Tibial artery (tissue), 4 donors: Measurements from ENCODE around the gene BCAS2.

Experiments
- DNase-seq, 2 donors: peaks; one replicate each; pipeline ENCODE4 v3.0.0-alpha.2; 2019
- H3K27ac ChIP-seq, 2 donors: fragments of 200-600 bp; sonication (generic) in 1 of 2; 1 replicate in 1 of 2; 2 replicates in 1 of 2; pipeline ENCODE4 v1.5.1; 2018 to 2019; ENCODE audit warnings: mild to moderate bottlenecking in 1 of 2
- H3K27me3 ChIP-seq, 2 donors: fragments of 200-600 bp; sonication (generic) in 1 of 2; one replicate each; pipeline versions ENCODE4 v1.5.1 to v1.6.0; 2016 to 2019
- H3K36me3 ChIP-seq, 3 donors: fragments of 200-600 bp; sonication (generic) in 2 of 3; one replicate each; pipeline ENCODE4 v1.5.1; 2016 to 2019; ENCODE audit warnings: mild to moderate bottlenecking in 2 of 3
- H3K4me1 ChIP-seq, 4 donors: fragments of 200-600 bp; sonication (generic) in 2 of 4; 1 replicate in 3 of 4; 2 replicates in 1 of 4; pipeline ENCODE4 v1.5.1; 2016 to 2019
- H3K4me3 ChIP-seq, 2 donors: fragments of 200-600 bp; sonication (generic) in 1 of 2; 1 replicate in 1 of 2; 2 replicates in 1 of 2; pipeline ENCODE4 v1.5.1; 2018 to 2019; ENCODE audit warnings: mild to moderate bottlenecking in 2 of 2
- H3K9me3 ChIP-seq, 3 donors: fragments of 200-600 bp; sonication (generic) in 1 of 3; one replicate each; pipeline ENCODE4 v1.5.1; 2016 to 2019
- CTCF ChIP-seq, 2 experiments: fragments of 200-600 bp in 1 of 2; fragments of 450-650 bp in 1 of 2; IDR thresholded peaks; one replicate each; pipeline ENCODE4 v1.5.1; 2017 to 2019; ENCODE audit warnings: antibody characterized with exemption in 2 of 2, mild to moderate bottlenecking in 1 of 2, moderate library complexity in 1 of 2
- intact Hi-C: fragments of 100-400 bp; cut with DNase I; formaldehyde crosslinking; loops from one replicate; pipeline ENCODE4 v1.15.0; 2023; ENCODE audit warnings: low total_unique reads

BCAS2 gene

GRCh38 chr1:114581335-114582287 is at the start of gene BCAS2:
BCAS2 (minus strand) TSS chr1:114581615; CDS start chr1:114581591, 24 bp downstream.
- Histone ChIP-seq H3K36me3 (peaks cover 16 to 18% (median 17%) of the 10 kb centered on the region in 3 donors), H3K4me1 (peaks cover 0 to 36% (median 23%) of the 10 kb centered on the region in 4 donors), H3K27ac (peak within 1 kb of the TSS; percentile 87 to 89), H3K27me3 (no peaks in the 10 kb centered on the region), H3K9me3 (no peaks in the 10 kb centered on the region), H3K4me3 (peak within 1 kb of the TSS; percentile 65 to 78)
- intact Hi-C loops = loop anchor here (2.0 kb wide), 1 partner anchor 71 kb away; the partner anchor contains the start of gene TRIM33
- peak; percentile 98 to 99 for DNase-seq
- no peak for TF ChIP-seq CTCF (IDR thresholded peaks at IDR 0.05)

DNA sequence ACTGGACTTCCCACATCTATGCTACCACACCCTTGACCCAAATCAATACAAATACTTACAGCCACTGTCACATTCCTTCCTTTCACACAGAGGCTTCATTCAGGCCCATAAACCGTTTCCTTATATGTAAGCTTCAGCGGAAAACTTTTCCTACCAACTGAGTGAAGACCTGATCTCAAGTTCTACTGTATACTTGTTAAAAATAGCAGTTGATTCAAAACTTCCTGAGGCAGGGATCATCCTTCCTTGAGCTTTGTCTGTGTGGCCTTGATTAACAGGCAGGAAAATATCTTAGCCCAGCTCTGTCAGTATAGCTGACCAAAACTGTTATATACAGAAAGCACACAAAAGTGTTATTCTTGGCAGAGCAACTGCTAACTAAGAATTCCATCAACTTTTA is 45.7 kb upstream of the BCAS2 start:
- TF ChIP-seq CTCF (IDR thresholded peaks at IDR 0.05) = no peak
- Histone ChIP-seq H3K27ac (no peak overlapping the region), H3K9me3 (no peaks in the 10 kb centered on the region), H3K4me1 (no peaks in the 10 kb centered on the region), H3K27me3 (no peaks in the 10 kb centered on the region), H3K36me3 (peaks cover 0 to 7% (median 4%) of the 10 kb centered on the region in 3 donors), H3K4me3 (no peak overlapping the region)
- no peak for DNase-seq
- intact Hi-C loops = no loop called here

GRCh38 chr1:114623364-114623763 is 41.9 kb upstream of the BCAS2 start:
- no peak overlapping the region for H3K27ac ChIP-seq
- TF ChIP-seq CTCF (IDR thresholded peaks at IDR 0.05) = no peak
- no peaks in the 10 kb centered on the region for H3K27me3 ChIP-seq
- H3K9me3 ChIP-seq = no peaks in the 10 kb centered on the region
- peaks cover 4 to 14% (median 10%) of the 10 kb centered on the region in 3 donors for H3K36me3 ChIP-seq
- peaks cover 0 to 4% (median 0%) of the 10 kb centered on the region in 4 donors for H3K4me1 ChIP-seq
- DNase-seq = no peak
- H3K4me3 ChIP-seq = no peak overlapping the region
- intact Hi-C loops = no loop called here

DNA sequence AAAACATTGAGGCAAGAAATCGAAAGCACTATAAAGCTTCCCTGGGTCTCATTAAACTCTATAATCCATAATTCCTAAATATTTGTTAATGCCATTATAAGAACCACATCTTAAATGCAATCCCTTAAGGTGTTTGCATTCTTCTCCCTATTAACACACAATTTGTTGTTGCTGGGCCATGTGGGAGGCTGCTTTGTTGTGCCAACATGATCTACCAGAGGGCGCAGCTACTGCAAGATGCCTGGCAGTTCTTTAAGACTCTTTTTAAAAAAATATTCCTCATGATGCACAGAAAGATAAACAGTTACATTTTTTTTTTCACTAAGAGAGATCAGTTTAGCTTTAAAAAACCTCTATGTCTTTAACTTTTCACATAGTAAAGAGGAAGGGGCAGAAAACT is 39.0 kb upstream of the BCAS2 start:
- intact Hi-C loops = no loop called here
- Histone ChIP-seq H3K4me3 (no peak overlapping the region), H3K27ac (no peak overlapping the region), H3K36me3 (peaks cover 17 to 30% (median 27%) of the 10 kb centered on the region in 3 donors), H3K27me3 (no peaks in the 10 kb centered on the region), H3K4me1 (peaks cover 0 to 4% (median 0%) of the 10 kb centered on the region in 4 donors), H3K9me3 (no peaks in the 10 kb centered on the region)
- no peak for TF ChIP-seq CTCF (IDR thresholded peaks at IDR 0.05)
- no peak for DNase-seq

DNA sequence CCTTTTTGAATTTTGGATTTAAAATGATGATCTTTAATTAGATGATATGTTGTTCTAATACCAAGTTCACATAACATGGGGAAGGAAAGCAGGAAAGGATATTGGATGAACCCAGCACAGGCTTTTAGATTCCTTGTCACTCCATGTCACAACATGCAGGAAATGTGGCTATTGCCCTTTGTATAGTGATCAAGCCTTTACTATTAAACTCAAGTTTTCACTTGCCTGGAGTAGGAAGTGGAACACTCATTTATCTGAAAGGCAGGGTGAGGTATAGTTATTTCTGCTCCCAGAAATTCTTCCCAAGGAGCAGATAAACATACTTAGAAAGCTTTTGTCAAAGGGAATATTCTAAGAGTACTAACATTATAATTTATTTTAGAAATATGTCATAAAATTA is 37.2 kb upstream of the BCAS2 start:
- Histone ChIP-seq H3K4me1 (peaks cover 0 to 4% (median 0%) of the 10 kb centered on the region in 4 donors), H3K36me3 (peaks cover 27 to 38% (median 31%) of the 10 kb centered on the region in 3 donors), H3K27ac (no peak overlapping the region), H3K9me3 (no peaks in the 10 kb centered on the region), H3K27me3 (no peaks in the 10 kb centered on the region), H3K4me3 (no peak overlapping the region)
- intact Hi-C loops = no loop called here
- no peak for DNase-seq
- TF ChIP-seq CTCF (IDR thresholded peaks at IDR 0.05) = no peak
